Ishikawa (cell line): ENCODE measurements around the gene KIF15.

Experiments used
- CEBPB ChIP-seq: IDR thresholded peaks from 2 replicates; pipeline ENCODE4 v1.6.1; 2012
- CREB1 ChIP-seq: IDR thresholded peaks from 2 replicates; pipeline ENCODE4 v1.6.1; 2012; ENCODE audit warnings: low read depth
- EGR1 ChIP-seq: IDR thresholded peaks from 2 replicates; pipeline ENCODE4 v1.6.1; 2012
- EP300 ChIP-seq: IDR thresholded peaks from 2 replicates; pipeline ENCODE4 v1.6.1; 2012; ENCODE audit warnings: borderline replicate concordance
- FOXM1 ChIP-seq: IDR thresholded peaks from 2 replicates; pipeline ENCODE4 v1.6.1; 2012; ENCODE audit warnings: low read depth, borderline replicate concordance
- MAX ChIP-seq: IDR thresholded peaks from 2 replicates; pipeline ENCODE4 v1.6.1; 2012
- NFIC ChIP-seq: IDR thresholded peaks from 2 replicates; pipeline ENCODE4 v1.6.1; 2012
- RAD21 ChIP-seq: IDR thresholded peaks from 2 replicates; pipeline ENCODE4 v1.6.1; 2012; ENCODE audit warnings: low read depth
- TAF1 ChIP-seq: IDR thresholded peaks from 2 replicates; pipeline ENCODE4 v1.6.1; 2012; ENCODE audit warnings: low read depth, mild to moderate bottlenecking
- TCF12 ChIP-seq: IDR thresholded peaks from 2 replicates; pipeline ENCODE4 v1.6.1; 2012; ENCODE audit warnings: low read depth
- TEAD4 ChIP-seq: IDR thresholded peaks from 2 replicates; pipeline ENCODE4 v1.6.1; 2012
- USF1 ChIP-seq: IDR thresholded peaks from 2 replicates; pipeline ENCODE4 v1.6.1; 2012
- YY1 ChIP-seq: IDR thresholded peaks from 2 replicates; pipeline ENCODE4 v1.6.1; 2012; ENCODE audit warnings: low read depth
- ZBTB7A ChIP-seq: IDR thresholded peaks from 2 replicates; pipeline ENCODE4 v1.6.1; 2012; ENCODE audit warnings: low read depth
- TF ChIP-seq, protein P1 (sequence below): IDR thresholded peaks from 2 replicates; pipeline ENCODE4 v1.6.1; 2012; ENCODE audit warnings: low read depth, mild to moderate bottlenecking

KIF15 gene

GRCh38 chr3:44729384-44729910, 32.1 kb upstream of the KIF15 start, which contains the start of gene ZNF501:
Gene ZNF501 (plus strand): TSS chr3:44729635. CDS start chr3:44734422, 4,787 bp downstream.
- TF ChIP-seq NFIC (no peak), TAF1 (no peak), CEBPB (no peak), CREB1 (peak; percentile 82), ZBTB7A (no peak), TEAD4 (no peak), EGR1 (no peak), RAD21 (no peak), USF1 (no peak), FOXM1 (no peak), EP300 (no peak), MAX (peak; percentile 78), YY1 (no peak), TCF12 (peak; percentile 22; the same call in 1 of the 2 replicates)
- TF ChIP-seq, protein P1, sequence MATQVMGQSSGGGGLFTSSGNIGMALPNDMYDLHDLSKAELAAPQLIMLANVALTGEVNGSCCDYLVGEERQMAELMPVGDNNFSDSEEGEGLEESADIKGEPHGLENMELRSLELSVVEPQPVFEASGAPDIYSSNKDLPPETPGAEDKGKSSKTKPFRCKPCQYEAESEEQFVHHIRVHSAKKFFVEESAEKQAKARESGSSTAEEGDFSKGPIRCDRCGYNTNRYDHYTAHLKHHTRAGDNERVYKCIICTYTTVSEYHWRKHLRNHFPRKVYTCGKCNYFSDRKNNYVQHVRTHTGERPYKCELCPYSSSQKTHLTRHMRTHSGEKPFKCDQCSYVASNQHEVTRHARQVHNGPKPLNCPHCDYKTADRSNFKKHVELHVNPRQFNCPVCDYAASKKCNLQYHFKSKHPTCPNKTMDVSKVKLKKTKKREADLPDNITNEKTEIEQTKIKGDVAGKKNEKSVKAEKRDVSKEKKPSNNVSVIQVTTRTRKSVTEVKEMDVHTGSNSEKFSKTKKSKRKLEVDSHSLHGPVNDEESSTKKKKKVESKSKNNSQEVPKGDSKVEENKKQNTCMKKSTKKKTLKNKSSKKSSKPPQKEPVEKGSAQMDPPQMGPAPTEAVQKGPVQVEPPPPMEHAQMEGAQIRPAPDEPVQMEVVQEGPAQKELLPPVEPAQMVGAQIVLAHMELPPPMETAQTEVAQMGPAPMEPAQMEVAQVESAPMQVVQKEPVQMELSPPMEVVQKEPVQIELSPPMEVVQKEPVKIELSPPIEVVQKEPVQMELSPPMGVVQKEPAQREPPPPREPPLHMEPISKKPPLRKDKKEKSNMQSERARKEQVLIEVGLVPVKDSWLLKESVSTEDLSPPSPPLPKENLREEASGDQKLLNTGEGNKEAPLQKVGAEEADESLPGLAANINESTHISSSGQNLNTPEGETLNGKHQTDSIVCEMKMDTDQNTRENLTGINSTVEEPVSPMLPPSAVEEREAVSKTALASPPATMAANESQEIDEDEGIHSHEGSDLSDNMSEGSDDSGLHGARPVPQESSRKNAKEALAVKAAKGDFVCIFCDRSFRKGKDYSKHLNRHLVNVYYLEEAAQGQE = no peak

GRCh38 chr3:44734646-44735168, 26.9 kb upstream of the KIF15 start:
- TF ChIP-seq YY1 = no peak
- TF ChIP-seq EP300 = no peak
- TF ChIP-seq, protein P1 = no peak
- no peak for TF ChIP-seq NFIC
- no peak for TF ChIP-seq USF1
- no peak for TF ChIP-seq FOXM1
- TF ChIP-seq EGR1 = no peak
- no peak for TF ChIP-seq ZBTB7A
- no peak for TF ChIP-seq TAF1
- no peak for TF ChIP-seq MAX
- TF ChIP-seq RAD21 = no peak
- TF ChIP-seq TCF12 = no peak
- no peak for TF ChIP-seq TEAD4
- no peak for TF ChIP-seq CEBPB

DNA sequence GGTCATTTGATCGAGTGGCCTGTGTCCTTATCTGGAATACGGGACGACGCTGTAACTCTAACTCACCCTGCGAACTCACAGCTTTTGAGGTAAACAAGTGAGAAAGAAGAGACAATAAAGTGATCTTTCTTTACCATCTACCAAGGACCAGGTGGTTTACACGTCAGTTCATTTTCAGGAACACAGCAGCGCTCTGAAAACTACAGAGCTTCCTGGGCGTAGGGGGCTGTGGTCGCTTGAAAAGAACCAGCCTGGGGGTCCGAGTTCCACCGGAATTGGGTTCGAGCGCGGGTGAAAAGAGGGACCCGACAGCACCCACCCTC, 532 bp upstream of the KIF15 start:
- TF ChIP-seq NFIC (no peak), TCF12 (no peak), TAF1 (no peak), MAX (no peak), USF1 (no peak)
- TF ChIP-seq, protein P1 = no peak; the same call in 1 of the 2 replicates

GRCh38 chr3:44762170-44762677, 630 bp downstream of the KIF15 start:
- TF ChIP-seq USF1 = no peak
- no peak for TF ChIP-seq CEBPB
- TF ChIP-seq TAF1 = no peak
- TF ChIP-seq EGR1 = no peak
- TF ChIP-seq MAX = no peak
- no peak for TF ChIP-seq CREB1
- TF ChIP-seq YY1 = no peak
- TF ChIP-seq EP300 = no peak
- TF ChIP-seq RAD21 = no peak
- TF ChIP-seq TEAD4 = no peak
- no peak for TF ChIP-seq TCF12
- TF ChIP-seq ZBTB7A = no peak
- no peak for TF ChIP-seq NFIC
- TF ChIP-seq, protein P1 = no peak
- no peak for TF ChIP-seq FOXM1
